WTC11 (cell line): ENCODE results near the gene CYP46A1. TPM values are rescaled to one million over a fixed set of nuclear protein-coding genes. Genes with fewer than 3 reads are reported as not detected.

Experiments used
- ATAC-seq: fragments of 200-7000 bp; cut with Tn5 transposase; 2 replicates; pipeline ENCODE4 v1.10.0; 2021; ENCODE audit warnings: mild to moderate bottlenecking, moderate library complexity
- CTCF ChIA-PET: fragments of 300-600 bp; sonication (Branson Sonifier 250); formaldehyde crosslinking; loops from one replicate; lab custom pipeline; 2021; ENCODE audit warnings: antibody characterized with exemption; lab: Charles Lee
- POLR2A ChIA-PET: fragments of 350-600 bp; sonication (Branson Sonifier 250); formaldehyde crosslinking; loops from one replicate; lab custom pipeline; 2021; ENCODE audit warnings: antibody characterized with exemption; lab: Charles Lee
- DNase-seq: peaks from one replicate; pipeline ENCODE4 v3.0.0; 2021; ENCODE audit warnings: low spot score
- H3K27ac Mint-ChIP-seq: 2 replicates; pipeline ENCODE4 v1.8.0; 2021; ENCODE audit warnings: mixed read lengths
- H3K27me3 Mint-ChIP-seq: 2 replicates; pipeline ENCODE4 v1.8.0; 2021; ENCODE audit warnings: low read depth, mild to moderate bottlenecking, moderate library complexity, mixed read lengths
- H3K36me3 Mint-ChIP-seq: 2 replicates; pipeline ENCODE4 v1.8.0; 2021; ENCODE audit warnings: mixed read lengths
- H3K4me1 Mint-ChIP-seq: 2 replicates; pipeline ENCODE4 v1.8.0; 2022; ENCODE audit warnings: mixed read lengths
- H3K4me3 Mint-ChIP-seq: 2 replicates; pipeline ENCODE4 v1.8.0; 2021; ENCODE audit warnings: mild to moderate bottlenecking, moderate library complexity, mixed read lengths
- H3K9me3 Mint-ChIP-seq: 2 replicates; pipeline ENCODE4 v1.8.0; 2021; ENCODE audit warnings: mixed read lengths
- FOXK1 ChIP-seq: sonication (generic); formaldehyde crosslinking; IDR thresholded peaks from 2 replicates; pipeline ENCODE4 v1.8.0; 2022; ENCODE audit warnings: mild to moderate bottlenecking, moderate library complexity, missing genetic modification reagents
- GABPB1 ChIP-seq: sonication (generic); formaldehyde crosslinking; IDR thresholded peaks from 2 replicates; pipeline ENCODE4 v1.8.1; 2023; ENCODE audit warnings: mild to moderate bottlenecking, missing genetic modification reagents
- GTF2I ChIP-seq: fragments of 250-450 bp; sonication (Bioruptor Pico); conservative IDR thresholded peaks from 2 replicates; pipeline ENCODE4 v1.4.0; 2021; ENCODE audit warnings: mild to moderate bottlenecking
- HMGA2 ChIP-seq: fragments of 250-450 bp; sonication (Bioruptor Pico); IDR thresholded peaks from 2 replicates; pipeline ENCODE4 v1.4.0; 2021; ENCODE audit warnings: mild to moderate bottlenecking, moderate library complexity
- NFATC4 ChIP-seq: fragments of 250-450 bp; sonication (Bioruptor Pico); IDR thresholded peaks from 2 replicates; pipeline ENCODE4 v1.9.0; 2021; ENCODE audit warnings: mild to moderate bottlenecking
- NR1H2 ChIP-seq: sonication (generic); formaldehyde crosslinking; IDR thresholded peaks from 2 replicates; pipeline ENCODE4 v1.9.0; 2021; ENCODE audit warnings: mild to moderate bottlenecking, moderate library complexity, missing genetic modification reagents
- OVOL2 ChIP-seq: fragments of 250-450 bp; sonication (Bioruptor Pico); IDR thresholded peaks from 2 replicates; pipeline ENCODE4 v1.9.0; 2021; ENCODE audit warnings: mild to moderate bottlenecking, borderline replicate concordance
- RORB ChIP-seq: fragments of 250-450 bp; sonication (Bioruptor Pico); IDR thresholded peaks from 2 replicates; pipeline ENCODE4 v1.9.0; 2021; ENCODE audit warnings: mild to moderate bottlenecking
- ZNF396 ChIP-seq: fragments of 250-450 bp; sonication (Bioruptor Pico); IDR thresholded peaks from 2 replicates; pipeline ENCODE4 v1.8.0; 2021; ENCODE audit warnings: mild to moderate bottlenecking, moderate library complexity, borderline replicate concordance
- total RNA-seq: library from RNA; stranded (reverse); gene quantifications from 3 replicates; pipeline ENCODE4 v1.2.3, GENCODE V29; 2021
- TF ChIP-seq, protein P1 (sequence below): sonication (generic); formaldehyde crosslinking; IDR thresholded peaks from 2 replicates; pipeline ENCODE4 v1.8.0; 2022; ENCODE audit warnings: mild to moderate bottlenecking, missing genetic modification reagents
- TF ChIP-seq, protein P2 (sequence below): sonication (generic); formaldehyde crosslinking; IDR thresholded peaks from 2 replicates; pipeline ENCODE4 v1.8.1; 2023; ENCODE audit warnings: mild to moderate bottlenecking, missing genetic modification reagents, moderate library complexity
- TF ChIP-seq, protein P3 (sequence below): sonication (generic); formaldehyde crosslinking; IDR thresholded peaks from 2 replicates; pipeline ENCODE4 v1.8.1; 2022; ENCODE audit warnings: mild to moderate bottlenecking, missing genetic modification reagents, moderate library complexity, borderline replicate concordance
- TF ChIP-seq, protein P4 (sequence below): sonication (generic); formaldehyde crosslinking; IDR thresholded peaks from 2 replicates; pipeline ENCODE4 v1.8.0; 2023; ENCODE audit warnings: missing genetic modification reagents
- TF ChIP-seq, protein P5 (sequence below): sonication (generic); formaldehyde crosslinking; IDR thresholded peaks from 2 replicates; pipeline ENCODE4 v1.8.0; 2023; ENCODE audit warnings: mild to moderate bottlenecking, missing genetic modification reagents
- TF ChIP-seq, protein P6 (sequence below): fragments of 250-450 bp; sonication (Bioruptor Pico); IDR thresholded peaks from 2 replicates; pipeline ENCODE4 v2.1.2; 2022; ENCODE audit warnings: mild to moderate bottlenecking, moderate library complexity

The CYP46A1 gene
- total RNA-seq, 1 experiment from 2014 or later, result 0.77 TPM

DNA sequence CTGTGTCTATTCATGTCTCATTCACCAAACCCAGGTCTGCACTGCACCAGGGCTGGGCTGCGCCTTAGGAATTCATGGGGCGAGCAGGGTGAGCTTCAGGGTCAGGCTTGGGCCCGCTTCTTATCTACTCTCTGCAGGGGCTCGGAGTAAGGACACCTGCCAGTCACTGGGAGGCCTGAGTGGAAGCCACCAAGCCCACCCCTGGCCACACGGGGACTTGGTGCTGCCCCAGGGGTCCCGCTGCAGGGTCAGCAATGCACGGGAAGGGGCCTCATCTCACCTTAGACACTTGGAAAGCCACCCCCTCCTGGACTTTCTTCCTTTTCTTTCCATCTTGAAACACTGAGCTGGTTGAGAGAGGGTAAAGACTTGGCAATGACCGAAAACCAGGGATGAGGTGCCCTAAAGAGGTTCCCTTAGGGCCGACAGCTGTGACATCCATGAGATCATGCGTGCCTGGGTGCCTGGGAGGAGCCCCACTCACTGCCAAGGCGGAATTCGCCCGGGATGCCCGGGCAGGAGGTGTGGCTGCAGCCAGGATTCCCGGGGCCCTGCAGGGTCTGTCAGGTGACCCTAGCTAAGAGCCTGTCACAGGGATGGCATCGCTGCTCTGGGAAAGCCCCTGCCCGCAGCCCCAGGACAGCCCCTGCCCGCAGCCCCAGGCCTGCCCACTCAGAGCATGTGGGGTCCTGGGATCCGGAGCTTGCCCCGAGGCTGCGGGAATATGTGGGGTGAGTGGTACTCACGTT is 63.7 kb downstream of the CYP46A1 start:
- Mint-ChIP-seq H3K27me3 (peaks cover 5% of the 10 kb centered on the region; the same call in 1 of the 2 replicates), H3K4me3 (no peak overlapping the region), H3K9me3 (no peaks in the 10 kb centered on the region), H3K4me1 (peaks cover 28% of the 10 kb centered on the region), H3K36me3 (no peaks in the 10 kb centered on the region), H3K27ac (no peak overlapping the region)
- DNase-seq, result no peak
- no peak for TF ChIP-seq NR1H2 (CRISPR knock-in tag)
- TF ChIP-seq, protein P1, sequence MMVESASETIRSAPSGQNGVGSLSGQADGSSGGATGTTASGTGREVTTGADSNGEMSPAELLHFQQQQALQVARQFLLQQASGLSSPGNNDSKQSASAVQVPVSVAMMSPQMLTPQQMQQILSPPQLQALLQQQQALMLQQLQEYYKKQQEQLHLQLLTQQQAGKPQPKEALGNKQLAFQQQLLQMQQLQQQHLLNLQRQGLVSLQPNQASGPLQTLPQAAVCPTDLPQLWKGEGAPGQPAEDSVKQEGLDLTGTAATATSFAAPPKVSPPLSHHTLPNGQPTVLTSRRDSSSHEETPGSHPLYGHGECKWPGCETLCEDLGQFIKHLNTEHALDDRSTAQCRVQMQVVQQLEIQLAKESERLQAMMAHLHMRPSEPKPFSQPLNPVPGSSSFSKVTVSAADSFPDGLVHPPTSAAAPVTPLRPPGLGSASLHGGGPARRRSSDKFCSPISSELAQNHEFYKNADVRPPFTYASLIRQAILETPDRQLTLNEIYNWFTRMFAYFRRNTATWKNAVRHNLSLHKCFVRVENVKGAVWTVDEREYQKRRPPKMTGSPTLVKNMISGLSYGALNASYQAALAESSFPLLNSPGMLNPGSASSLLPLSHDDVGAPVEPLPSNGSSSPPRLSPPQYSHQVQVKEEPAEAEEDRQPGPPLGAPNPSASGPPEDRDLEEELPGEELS (CRISPR knock-in tag), result no peak
- ChIA-PET CTCF (interaction anchor here (0.6 to 1.8 kb wide), 5 partner anchors 12 to 60 kb away, joined by 3 to 8 read pairs (median 3); no protein-coding TSS in a partner anchor), POLR2A (interaction anchor here (0.7 kb wide), 1 partner anchor 17 kb away, joined by 3 read pairs; no protein-coding TSS in a partner anchor)
- no peak for ATAC-seq

DNA sequence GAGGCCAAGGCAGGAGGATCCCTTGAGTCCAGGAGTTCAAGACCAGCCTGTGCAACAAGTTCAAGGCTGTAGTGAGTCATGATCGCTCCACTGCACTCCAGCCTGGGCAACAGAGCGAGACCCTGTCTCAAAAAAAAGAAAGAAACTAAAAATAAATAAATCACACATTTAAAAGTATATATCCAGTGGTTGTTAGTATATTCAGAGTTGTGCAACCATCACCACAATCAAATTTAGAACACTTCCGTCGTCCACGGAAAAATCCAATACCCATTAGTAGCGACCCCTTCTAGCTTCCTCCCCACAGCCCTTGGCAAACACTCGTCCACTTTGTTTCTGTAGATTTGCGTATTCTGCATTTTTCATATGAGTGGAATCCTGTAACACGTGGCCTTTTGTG is 64.4 kb downstream of the CYP46A1 start:
- CTCF ChIA-PET, result interaction anchor here (0.8 kb wide), 1 partner anchor 60 kb away, joined by 3 read pairs; no protein-coding TSS in a partner anchor

DNA sequence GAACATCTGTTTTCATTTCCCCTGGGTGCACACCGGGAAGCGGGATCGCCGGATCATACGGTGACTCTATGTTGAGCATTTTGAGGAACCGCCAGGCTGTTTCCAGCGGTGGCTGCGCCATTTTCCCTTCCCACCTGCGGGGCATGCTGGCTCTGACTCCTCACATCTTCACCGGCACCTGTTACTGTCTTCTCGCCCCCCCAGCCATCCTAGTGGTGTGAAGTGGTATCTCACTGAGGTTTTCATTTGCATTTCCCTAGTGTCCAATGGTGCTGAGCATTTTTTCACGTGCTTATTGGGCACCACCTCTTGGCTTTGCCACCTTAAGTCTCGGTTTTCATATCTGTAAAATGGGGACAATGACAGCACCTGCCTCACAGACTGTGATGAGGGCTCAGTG is 65.0 kb downstream of the CYP46A1 start:
- no peaks in the 10 kb centered on the region for H3K36me3 Mint-ChIP-seq
- ATAC-seq, result peak; percentile 42
- H3K27me3 Mint-ChIP-seq, result peaks cover 5% of the 10 kb centered on the region; the same call in 1 of the 2 replicates
- no peak overlapping the region for H3K27ac Mint-ChIP-seq
- DNase-seq, result no peak
- POLR2A ChIA-PET, result no interaction called here
- no peak overlapping the region for H3K4me3 Mint-ChIP-seq
- no peaks in the 10 kb centered on the region for H3K9me3 Mint-ChIP-seq
- peaks cover 25% of the 10 kb centered on the region for H3K4me1 Mint-ChIP-seq
- CTCF ChIA-PET, result interaction anchor here (0.8 to 1.2 kb wide), 3 partner anchors 9 to 43 kb away, joined by 3 read pairs; no protein-coding TSS in a partner anchor
- TF ChIP-seq, protein P2, sequence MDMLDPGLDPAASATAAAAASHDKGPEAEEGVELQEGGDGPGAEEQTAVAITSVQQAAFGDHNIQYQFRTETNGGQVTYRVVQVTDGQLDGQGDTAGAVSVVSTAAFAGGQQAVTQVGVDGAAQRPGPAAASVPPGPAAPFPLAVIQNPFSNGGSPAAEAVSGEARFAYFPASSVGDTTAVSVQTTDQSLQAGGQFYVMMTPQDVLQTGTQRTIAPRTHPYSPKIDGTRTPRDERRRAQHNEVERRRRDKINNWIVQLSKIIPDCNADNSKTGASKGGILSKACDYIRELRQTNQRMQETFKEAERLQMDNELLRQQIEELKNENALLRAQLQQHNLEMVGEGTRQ (CRISPR knock-in tag), result no peak
- TF ChIP-seq, protein P3, sequence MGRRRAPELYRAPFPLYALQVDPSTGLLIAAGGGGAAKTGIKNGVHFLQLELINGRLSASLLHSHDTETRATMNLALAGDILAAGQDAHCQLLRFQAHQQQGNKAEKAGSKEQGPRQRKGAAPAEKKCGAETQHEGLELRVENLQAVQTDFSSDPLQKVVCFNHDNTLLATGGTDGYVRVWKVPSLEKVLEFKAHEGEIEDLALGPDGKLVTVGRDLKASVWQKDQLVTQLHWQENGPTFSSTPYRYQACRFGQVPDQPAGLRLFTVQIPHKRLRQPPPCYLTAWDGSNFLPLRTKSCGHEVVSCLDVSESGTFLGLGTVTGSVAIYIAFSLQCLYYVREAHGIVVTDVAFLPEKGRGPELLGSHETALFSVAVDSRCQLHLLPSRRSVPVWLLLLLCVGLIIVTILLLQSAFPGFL (CRISPR knock-in tag), result no peak
- TF ChIP-seq RORB (CRISPR knock-in tag) (no peak), HMGA2 (CRISPR knock-in tag) (no peak), GTF2I (CRISPR knock-in tag) (no peak), GABPB1 (CRISPR knock-in tag) (no peak), OVOL2 (CRISPR knock-in tag) (no peak), NFATC4 (CRISPR knock-in tag) (no peak)
- TF ChIP-seq, protein P4, sequence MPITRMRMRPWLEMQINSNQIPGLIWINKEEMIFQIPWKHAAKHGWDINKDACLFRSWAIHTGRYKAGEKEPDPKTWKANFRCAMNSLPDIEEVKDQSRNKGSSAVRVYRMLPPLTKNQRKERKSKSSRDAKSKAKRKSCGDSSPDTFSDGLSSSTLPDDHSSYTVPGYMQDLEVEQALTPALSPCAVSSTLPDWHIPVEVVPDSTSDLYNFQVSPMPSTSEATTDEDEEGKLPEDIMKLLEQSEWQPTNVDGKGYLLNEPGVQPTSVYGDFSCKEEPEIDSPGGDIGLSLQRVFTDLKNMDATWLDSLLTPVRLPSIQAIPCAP (CRISPR knock-in tag), result no peak

More for the DNA sequence above, 64.4 kb downstream of the CYP46A1 start:
- TF ChIP-seq, protein P5, sequence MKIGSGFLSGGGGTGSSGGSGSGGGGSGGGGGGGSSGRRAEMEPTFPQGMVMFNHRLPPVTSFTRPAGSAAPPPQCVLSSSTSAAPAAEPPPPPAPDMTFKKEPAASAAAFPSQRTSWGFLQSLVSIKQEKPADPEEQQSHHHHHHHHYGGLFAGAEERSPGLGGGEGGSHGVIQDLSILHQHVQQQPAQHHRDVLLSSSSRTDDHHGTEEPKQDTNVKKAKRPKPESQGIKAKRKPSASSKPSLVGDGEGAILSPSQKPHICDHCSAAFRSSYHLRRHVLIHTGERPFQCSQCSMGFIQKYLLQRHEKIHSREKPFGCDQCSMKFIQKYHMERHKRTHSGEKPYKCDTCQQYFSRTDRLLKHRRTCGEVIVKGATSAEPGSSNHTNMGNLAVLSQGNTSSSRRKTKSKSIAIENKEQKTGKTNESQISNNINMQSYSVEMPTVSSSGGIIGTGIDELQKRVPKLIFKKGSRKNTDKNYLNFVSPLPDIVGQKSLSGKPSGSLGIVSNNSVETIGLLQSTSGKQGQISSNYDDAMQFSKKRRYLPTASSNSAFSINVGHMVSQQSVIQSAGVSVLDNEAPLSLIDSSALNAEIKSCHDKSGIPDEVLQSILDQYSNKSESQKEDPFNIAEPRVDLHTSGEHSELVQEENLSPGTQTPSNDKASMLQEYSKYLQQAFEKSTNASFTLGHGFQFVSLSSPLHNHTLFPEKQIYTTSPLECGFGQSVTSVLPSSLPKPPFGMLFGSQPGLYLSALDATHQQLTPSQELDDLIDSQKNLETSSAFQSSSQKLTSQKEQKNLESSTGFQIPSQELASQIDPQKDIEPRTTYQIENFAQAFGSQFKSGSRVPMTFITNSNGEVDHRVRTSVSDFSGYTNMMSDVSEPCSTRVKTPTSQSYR (CRISPR knock-in tag), result no peak
- no peak for TF ChIP-seq FOXK1 (CRISPR knock-in tag)
- TF ChIP-seq, protein P4 (CRISPR knock-in tag), result no peak
- TF ChIP-seq ZNF396 (CRISPR knock-in tag), result no peak
- TF ChIP-seq, protein P6, sequence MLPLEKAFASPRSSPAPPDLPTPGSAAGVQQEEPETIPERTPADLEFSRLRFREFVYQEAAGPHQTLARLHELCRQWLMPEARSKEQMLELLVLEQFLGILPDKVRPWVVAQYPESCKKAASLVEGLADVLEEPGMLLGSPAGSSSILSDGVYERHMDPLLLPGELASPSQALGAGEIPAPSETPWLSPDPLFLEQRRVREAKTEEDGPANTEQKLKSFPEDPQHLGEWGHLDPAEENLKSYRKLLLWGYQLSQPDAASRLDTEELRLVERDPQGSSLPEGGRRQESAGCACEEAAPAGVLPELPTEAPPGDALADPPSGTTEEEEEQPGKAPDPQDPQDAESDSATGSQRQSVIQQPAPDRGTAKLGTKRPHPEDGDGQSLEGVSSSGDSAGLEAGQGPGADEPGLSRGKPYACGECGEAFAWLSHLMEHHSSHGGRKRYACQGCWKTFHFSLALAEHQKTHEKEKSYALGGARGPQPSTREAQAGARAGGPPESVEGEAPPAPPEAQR (CRISPR knock-in tag), result no peak
- no peak overlapping the region for H3K27ac Mint-ChIP-seq
- H3K4me1 Mint-ChIP-seq, result peaks cover 30% of the 10 kb centered on the region
- POLR2A ChIA-PET, result no interaction called here
- DNase-seq, result no peak
- ATAC-seq, result no peak
- no peaks in the 10 kb centered on the region for H3K36me3 Mint-ChIP-seq
- no peaks in the 10 kb centered on the region for H3K9me3 Mint-ChIP-seq
- peaks cover 5% of the 10 kb centered on the region; the same call in 1 of the 2 replicates for H3K27me3 Mint-ChIP-seq
- H3K4me3 Mint-ChIP-seq, result no peak overlapping the region
